ENCODE measurements around the gene ANGPTL8.

ANGPTL8 gene

GRCh38 chr19:11202488-11203193, 36.8 kb upstream of the ANGPTL8 start:
- DNase-seq: no peak
- in situ Hi-C loops (cut with MboI; ENCODE audit: low pct_unique_long_range_greater_than_20kb, low sequenced_read_pairs): no loop called here

DNA sequence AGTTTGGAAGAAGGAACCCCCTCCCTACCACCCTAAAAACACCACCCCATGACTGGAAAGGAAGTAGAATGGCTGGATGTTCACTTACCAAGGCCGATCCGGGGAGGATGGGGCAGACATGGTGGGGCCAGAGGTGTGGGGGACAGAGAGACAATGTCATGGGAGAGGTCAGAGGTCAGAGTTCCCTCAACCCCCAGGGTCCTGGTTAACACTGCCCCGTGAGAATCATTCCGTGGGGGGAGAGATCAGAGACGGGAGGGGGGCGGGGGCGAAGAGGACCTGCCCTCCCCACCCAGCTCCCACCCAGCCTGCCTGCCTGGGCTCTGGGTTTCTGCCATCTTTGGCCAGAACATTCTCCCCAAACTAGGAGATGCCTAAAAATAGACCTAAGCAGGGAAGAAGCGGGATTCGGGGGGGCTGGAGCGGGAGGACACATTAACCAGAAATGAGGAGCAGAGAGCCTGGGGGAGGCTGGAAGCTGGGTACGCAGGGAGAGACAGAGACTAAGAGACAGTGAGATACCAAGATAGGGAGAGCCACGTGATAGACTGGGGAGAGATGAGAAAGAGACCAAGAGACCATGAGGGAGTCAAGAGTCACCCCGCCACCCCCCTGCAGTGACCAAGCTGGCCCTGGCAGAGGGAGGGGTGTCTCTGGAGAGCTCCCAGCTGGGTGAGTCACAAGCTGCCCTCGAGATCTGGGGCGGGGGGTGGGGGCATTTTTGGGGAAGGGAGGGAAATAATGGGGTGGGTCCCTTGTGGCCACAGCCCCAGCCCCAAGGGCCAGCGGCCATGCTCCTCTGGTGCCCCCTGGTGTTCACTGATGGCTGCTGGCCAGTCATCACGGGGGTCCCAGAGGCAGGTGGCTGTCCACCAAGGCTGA, 36.0 kb upstream of the ANGPTL8 start:
- no peak for DNase-seq
- in situ Hi-C loops (cut with MboI; ENCODE audit: low pct_unique_long_range_greater_than_20kb, low sequenced_read_pairs): no loop called here

- no peak for DNase-seq
- in situ Hi-C loops (cut with MboI; ENCODE audit: low pct_unique_long_range_greater_than_20kb, low sequenced_read_pairs): no loop called here
These were observed 35.3 kb upstream of the ANGPTL8 start for GRCh38 chr19:11204076-11204602.

- no peak for DNase-seq
- in situ Hi-C loops (cut with MboI; ENCODE audit: low pct_unique_long_range_greater_than_20kb, low sequenced_read_pairs): no loop called here
These were observed 34.5 kb upstream of the ANGPTL8 start for GRCh38 chr19:11204943-11205349.

DNA sequence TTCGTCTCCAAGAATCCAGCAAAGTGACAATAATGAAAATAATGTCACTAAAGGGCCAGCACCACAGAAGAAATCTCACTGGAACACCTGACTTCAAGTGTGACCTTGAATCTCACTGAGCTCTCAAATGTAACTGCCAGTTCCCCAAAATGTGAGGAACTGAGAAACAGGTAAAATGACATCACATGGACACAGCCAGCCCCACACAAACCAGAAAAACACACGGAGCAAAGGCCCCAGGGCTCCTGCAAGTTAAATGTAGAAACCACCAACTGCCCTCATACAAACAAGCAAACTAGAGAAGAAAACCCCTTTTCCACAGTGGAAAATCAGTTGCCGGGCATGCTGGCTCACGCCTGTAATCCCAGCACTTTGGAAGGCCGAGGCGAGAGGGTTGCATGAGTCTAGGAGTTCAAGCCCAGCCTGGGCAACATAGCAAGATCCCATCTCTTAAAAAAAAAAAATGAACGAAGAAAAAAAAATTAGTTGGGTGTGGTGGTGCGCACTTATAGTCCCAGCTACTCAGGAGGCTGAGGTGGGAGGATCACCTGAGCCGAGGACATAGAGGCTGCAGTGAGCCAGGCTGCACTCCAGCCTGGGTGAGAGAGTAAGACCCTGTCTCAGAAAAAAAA, 33.4 kb upstream of the ANGPTL8 start:
- in situ Hi-C loops (cut with MboI; ENCODE audit: low pct_unique_long_range_greater_than_20kb, low sequenced_read_pairs): no loop called here
- DNase-seq: no peak

DNA sequence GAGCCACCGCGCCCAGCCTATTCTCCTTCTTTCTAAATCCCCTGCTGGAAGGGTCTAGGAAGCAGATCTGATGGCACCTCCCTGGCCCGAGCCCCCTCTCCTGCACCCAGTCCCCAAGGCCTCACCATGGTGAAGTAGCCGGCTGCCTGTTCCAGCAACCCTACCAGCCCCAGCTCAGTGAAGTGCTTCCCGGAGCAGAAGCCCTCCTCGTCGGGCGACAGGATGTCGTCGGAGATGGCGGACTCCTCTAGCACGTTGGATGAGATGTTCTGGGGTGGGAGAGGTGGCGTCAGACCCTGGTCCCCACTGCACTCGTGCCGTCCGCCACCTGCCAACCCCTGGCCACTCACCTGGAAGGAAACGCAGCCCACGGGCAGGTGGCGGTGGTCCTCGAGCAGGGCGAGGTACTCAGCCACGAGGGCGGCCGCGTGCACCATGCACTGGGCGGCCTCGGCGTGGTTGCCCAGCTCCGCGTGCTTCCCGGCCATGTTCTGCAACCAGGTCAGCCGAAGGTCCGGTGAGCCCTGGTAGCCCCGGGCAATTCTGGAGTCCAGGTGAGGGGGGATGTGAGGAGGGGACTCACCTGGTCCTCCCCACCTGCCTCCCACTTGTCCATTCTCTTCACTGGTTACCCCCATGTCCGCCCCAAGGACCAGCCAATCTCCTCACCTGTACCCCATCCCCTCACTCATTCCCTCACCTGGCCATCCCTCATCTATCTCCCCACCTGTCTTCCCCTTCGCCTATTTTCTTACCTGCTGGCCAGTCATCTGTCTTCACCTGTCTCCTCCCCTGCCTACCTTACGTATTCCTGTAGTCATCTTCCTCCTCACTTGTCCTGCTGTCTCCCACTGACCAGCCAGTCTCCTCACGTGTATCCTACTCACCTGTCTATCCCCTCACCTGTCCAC, 30.6 kb upstream of the ANGPTL8 start:
- in situ Hi-C loops (cut with MboI; ENCODE audit: low pct_unique_long_range_greater_than_20kb, low sequenced_read_pairs): no loop called here
- DNase-seq: no peak

GRCh38 chr19:11209839-11210655, 29.4 kb upstream of the ANGPTL8 start:
- DNase-seq: no peak
- in situ Hi-C loops (cut with MboI; ENCODE audit: low pct_unique_long_range_greater_than_20kb, low sequenced_read_pairs): no loop called here

DNA sequence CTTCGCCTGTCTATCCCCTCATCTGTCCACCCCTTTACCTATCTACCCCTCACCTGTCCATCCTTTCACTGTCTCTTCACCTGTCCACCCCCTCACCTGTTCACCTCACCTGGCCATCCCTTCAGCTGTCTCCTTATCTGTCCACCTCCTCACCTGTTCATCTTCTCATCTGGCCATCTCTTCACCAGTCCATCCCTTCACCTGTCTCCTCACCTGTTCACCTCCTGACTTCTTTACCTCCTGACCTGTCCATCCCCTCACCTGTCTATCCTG, 28.8 kb upstream of the ANGPTL8 start:
- in situ Hi-C loops (cut with MboI; ENCODE audit: low pct_unique_long_range_greater_than_20kb, low sequenced_read_pairs): no loop called here
- DNase-seq: no peak

GRCh38 chr19:11214387-11214786, 25.0 kb upstream of the ANGPTL8 start:
- in situ Hi-C loops (cut with MboI; ENCODE audit: low pct_unique_long_range_greater_than_20kb, low sequenced_read_pairs): no loop called here
- no peak for DNase-seq

DNA sequence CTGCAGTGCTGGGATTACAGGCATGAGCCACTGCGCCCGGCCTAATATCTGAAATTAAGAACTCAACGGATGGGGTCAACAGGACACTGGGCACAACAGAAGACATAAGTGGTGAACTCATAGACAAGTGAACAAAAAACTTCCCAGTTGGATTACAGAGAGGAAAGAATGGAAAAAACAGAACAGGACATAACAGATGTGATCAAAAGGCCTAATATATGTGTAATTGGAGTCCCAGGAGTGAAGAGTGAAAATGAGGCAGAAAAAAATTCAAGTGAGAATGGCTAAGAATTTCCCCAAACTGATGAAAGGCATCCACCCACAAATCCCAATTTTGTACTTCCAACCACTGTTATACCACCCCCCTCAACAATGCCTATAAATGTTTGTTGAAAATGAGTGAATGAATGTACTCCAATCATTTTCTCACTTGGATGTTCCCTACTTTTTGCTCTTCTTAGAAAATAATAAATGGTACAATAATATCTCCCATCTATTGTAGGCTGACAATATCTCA, 18.3 kb upstream of the ANGPTL8 start:
- in situ Hi-C loops (cut with MboI; ENCODE audit: low pct_unique_long_range_greater_than_20kb, low sequenced_read_pairs): no loop called here

GRCh38 chr19:11223200-11223599, 16.2 kb upstream of the ANGPTL8 start:
- in situ Hi-C loops (cut with MboI; ENCODE audit: low pct_unique_long_range_greater_than_20kb, low sequenced_read_pairs): no loop called here
- no peak for DNase-seq

More for the DNA sequence above, 18.3 kb upstream of the ANGPTL8 start:
- DNase-seq: no peak

DNA sequence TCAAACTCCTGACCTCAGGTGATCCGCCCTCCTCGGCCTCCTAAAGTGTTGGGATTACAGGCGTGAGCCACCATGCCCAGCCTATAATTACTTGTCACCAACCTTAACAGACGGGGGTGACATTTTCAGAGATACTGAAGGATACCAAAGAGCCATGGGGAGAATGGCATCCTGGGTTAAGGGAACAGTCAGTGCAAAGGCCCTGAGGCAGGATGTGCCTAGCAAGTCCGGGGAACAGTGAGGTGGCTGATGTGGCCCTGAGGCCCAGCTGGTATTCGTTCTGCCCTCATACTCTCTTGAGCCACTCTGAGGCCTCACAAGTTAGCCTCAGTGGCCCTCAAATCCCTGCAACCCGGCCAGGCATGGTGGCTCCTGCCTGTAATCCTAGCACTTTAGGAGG, 15.0 kb upstream of the ANGPTL8 start:
- in situ Hi-C loops (cut with MboI; ENCODE audit: low pct_unique_long_range_greater_than_20kb, low sequenced_read_pairs): no loop called here
- DNase-seq: no peak

DNA sequence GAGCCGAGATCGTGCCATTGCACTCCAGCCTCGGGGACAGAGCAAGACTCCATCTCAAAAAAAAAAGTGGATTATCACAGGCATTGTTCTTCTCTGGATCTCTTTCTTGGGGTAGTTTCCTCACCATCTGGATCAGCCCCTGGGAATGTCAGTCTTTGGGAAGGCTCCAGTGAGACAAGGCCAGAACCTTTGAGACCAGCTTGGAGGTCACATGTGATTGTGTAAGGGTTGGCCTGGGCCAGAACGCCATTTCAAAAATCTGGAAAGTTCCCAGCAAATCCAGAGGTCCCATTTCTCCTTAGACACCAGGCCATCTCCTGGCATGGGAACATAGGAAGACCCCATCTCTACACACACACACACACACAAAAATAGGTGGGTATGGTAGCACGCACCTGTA, 14.2 kb upstream of the ANGPTL8 start:
- in situ Hi-C loops (cut with MboI; ENCODE audit: low pct_unique_long_range_greater_than_20kb, low sequenced_read_pairs): no loop called here
- no peak for DNase-seq

GRCh38 chr19:11225815-11226214, 13.6 kb upstream of the ANGPTL8 start:
- in situ Hi-C loops (cut with MboI; ENCODE audit: low pct_unique_long_range_greater_than_20kb, low sequenced_read_pairs): no loop called here
- no peak for DNase-seq

- in situ Hi-C loops (cut with MboI; ENCODE audit: low pct_unique_long_range_greater_than_20kb, low sequenced_read_pairs): no loop called here
- DNase-seq: no peak
These were observed 12.7 kb upstream of the ANGPTL8 start for GRCh38 chr19:11226716-11227166.

DNA sequence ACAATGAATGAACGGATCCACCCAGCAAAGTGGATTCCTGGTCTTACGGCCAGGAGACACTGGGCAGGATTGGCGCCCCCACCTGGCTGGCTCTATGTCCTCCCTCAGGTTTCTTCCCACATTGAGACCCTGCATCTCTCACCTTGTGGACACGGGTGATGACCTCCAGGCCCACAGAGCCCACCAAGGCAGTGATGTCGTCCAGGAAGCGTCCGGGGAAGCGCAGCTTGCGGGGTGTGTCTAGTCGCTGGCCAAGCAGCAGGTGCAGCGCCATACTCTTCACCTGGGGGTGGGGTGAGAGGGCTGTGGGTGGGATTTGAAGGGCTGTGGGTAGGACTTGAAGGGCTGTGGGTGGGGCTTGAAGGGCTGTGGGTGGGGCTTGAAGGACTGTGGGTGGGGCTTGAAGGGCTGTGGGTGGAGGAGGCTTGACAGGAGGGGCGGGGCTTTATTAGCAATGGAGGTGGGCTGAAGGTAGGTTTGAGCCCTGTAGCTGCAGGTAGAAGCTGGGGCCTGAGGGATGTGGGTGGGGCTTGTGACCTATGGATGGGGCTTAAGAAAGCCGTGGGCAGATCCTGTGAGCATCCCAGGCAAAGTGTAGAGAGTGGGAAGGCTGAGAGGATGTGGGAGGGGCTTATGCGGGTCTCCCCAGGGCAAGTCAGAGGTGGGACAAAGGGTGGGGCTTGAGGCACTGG, 12.1 kb upstream of the ANGPTL8 start:
- in situ Hi-C loops (cut with MboI; ENCODE audit: low pct_unique_long_range_greater_than_20kb, low sequenced_read_pairs): no loop called here
- peak; percentile 32 for DNase-seq

DNA sequence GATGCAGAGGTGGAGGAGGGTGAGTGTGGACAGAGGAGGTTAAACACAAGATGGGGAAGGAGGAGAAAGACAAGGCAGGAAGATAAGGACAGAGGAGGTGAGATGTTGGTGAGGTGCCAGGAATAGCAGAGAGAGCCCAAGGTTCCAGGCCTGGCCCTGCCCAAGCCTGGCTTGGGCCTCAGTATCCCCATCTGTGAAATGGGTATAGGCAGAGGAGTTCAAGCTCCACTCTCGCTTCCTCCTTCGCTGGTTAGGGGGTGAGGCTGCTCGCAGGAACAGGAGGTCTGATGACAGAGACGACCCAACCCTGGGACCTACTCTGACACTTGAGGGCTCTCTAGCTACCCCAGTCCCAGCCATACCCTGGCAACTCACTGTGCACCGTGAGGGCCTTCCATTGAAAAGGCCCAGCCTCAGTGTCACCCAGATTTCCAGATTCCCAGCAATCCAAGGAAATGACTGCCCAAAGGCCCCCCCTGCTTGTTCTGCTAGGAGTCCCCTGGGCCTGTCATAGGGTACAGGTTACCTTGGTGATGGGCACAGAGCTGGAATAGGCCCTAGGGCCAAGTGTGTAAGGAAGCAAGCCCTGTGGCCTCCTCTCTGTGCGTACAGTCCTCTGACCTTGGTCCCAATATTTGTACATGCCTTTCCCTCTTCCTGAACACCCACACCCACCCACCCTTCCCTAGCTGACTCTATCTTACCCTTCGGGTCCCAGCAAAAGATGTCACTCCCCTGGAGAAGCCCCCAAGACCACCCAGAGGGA, 8.6 kb upstream of the ANGPTL8 start:
- in situ Hi-C loops (cut with MboI; ENCODE audit: low pct_unique_long_range_greater_than_20kb, low sequenced_read_pairs): no loop called here
- DNase-seq: no peak

Data from KBM-7 (cell line).